Measurements from ENCODE around the gene ZNF385A.
"Not testable (repeated sequence)": the region's sequence is repeated elsewhere in the genome, so short reads cannot be mapped to it uniquely, and the experiment has no call there.

Gene ZNF385A

GRCh38 chr12:54372113-54372806 is 12.3 kb downstream of the ZNF385A start:
- no peak for DNase-seq

- no peak for DNase-seq
Measured at GRCh38 chr12:54371328-54372112, 13.0 kb downstream of the ZNF385A start.

GRCh38 chr12:54370171-54370730 is 14.3 kb downstream of the ZNF385A start:
- DNase-seq: no peak

- no peak for DNase-seq
Measured at GRCh38 chr12:54369597-54370131, 14.9 kb downstream of the ZNF385A start.

- peak; percentile 93 for DNase-seq
Measured at GRCh38 chr12:54368709-54369596, 15.6 kb downstream of the ZNF385A start.

GRCh38 chr12:54368025-54368708 is 16.4 kb downstream of the ZNF385A start:
- DNase-seq: no peak

GRCh38 chr12:54364413-54364812 is 20.1 kb downstream of the ZNF385A start, which contains the start of gene GPR84:
Gene GPR84, minus strand, starts transcription at chr12:54364486. Its CDS starts 635 bp downstream, at chr12:54363851.
- DNase-seq: no peak

GRCh38 chr12:54363618-54364017 is 20.9 kb downstream of the ZNF385A start:
- no peak for DNase-seq

- no peak for DNase-seq
Measured at GRCh38 chr12:54363047-54363446, 21.5 kb downstream of the ZNF385A start.

GRCh38 chr12:54360717-54361456 is 23.6 kb downstream of the ZNF385A start:
- peak; percentile 61 for DNase-seq

GRCh38 chr12:54359762-54360351 is 24.7 kb downstream of the ZNF385A start:
- DNase-seq: no peak

GRCh38 chr12:54358945-54359761 is 25.4 kb downstream of the ZNF385A start:
- peak; percentile 84 for DNase-seq

GRCh38 chr12:54358191-54358944 is 26.2 kb downstream of the ZNF385A start:
- peak; percentile 38 for DNase-seq

- DNase-seq: no peak
Measured at GRCh38 chr12:54357506-54358190, 26.9 kb downstream of the ZNF385A start.

GRCh38 chr12:54356951-54357356 is 27.6 kb downstream of the ZNF385A start:
- no peak for DNase-seq

- DNase-seq: no peak
Measured at GRCh38 chr12:54356228-54356627, 28.3 kb downstream of the ZNF385A start.

GRCh38 chr12:54355104-54355815 is 29.3 kb downstream of the ZNF385A start:
- no peak for DNase-seq

- DNase-seq: not testable (repeated sequence)
Measured at GRCh38 chr12:54354271-54354670, 30.3 kb downstream of the ZNF385A start.

Measured in stimulated activated CD4-positive, alpha-beta T cell treated with anti-CD3 and anti-CD28 coated beads, Interleukin-4, amount 100 ng/mL, for 1 hour (primary cell).